AG09309 (cell line): ENCODE measurements around the gene C7orf57.
"Not testable (repeated sequence)": the region's sequence is repeated elsewhere in the genome, so short reads cannot be mapped to it uniquely, and the experiment has no call there.

ENCODE experiments used
- DNase-seq: peaks from one replicate; pipeline ENCODE4 v3.0.0-alpha.2; 2010; ENCODE audit warnings: low read depth
- H3K4me3 ChIP-seq: 2 replicates; pipeline ENCODE4 v1.5.1; 2011; ENCODE audit warnings: mild to moderate bottlenecking, low read depth, low read length, moderate library complexity; ENCODE audit not compliant: control insufficient read depth
- CTCF ChIP-seq: IDR thresholded peaks from 2 replicates; pipeline ENCODE4 v1.5.1; 2011; ENCODE audit warnings: mild to moderate bottlenecking, low read depth, low read length, inconsistent platforms; ENCODE audit not compliant: insufficient read depth, control insufficient read depth; ENCODE audit errors: missing control alignments

Gene C7orf57

GRCh38 chr7:48035301-48035966 lies at the start of gene C7orf57:
Gene C7orf57 (plus strand): TSS chr7:48035543. CDS start chr7:48036309, 766 bp downstream.
- no peak for DNase-seq
- H3K4me3 ChIP-seq, result peak within 1 kb of the TSS; percentile 56
- TF ChIP-seq CTCF, result peak; percentile 28

DNA sequence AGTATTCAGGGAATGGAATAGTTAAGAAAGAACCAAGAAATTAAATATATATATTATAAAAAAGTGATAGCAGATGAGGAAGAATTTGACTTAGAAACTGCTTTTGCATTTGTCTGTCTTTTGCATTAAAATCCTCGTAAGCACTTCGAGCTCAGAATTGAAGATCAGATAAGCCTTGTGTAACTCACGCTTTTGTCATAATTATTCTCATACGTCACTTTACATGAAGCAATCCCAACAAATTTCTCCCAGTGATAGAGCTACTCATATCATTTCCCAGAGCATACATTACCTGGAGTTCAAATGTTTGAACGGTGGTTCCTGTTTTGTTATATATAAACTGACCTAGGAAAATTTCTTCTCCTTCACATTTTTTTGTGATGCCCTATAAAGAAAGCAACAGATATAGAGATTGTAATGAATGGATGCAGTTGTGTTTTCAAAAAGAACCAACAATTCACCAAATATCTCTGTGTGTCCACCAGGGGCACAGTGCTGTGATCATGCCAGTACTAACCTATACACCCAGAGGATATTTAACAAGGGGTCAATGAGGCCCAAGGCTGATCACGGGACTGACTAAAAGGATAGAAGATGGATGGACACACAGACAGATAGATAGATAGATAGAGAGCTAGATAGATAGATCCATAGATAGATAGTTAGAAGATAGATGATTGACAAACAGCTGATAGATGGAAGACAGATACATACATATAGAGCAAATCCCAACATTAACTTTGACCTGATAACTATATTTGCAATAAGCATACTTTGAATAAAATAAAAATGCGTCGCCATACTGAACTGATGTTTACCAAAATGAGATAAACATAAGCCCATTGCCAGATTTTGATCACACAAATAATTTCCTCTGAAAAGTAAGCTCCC lies 46.6 kb upstream of the C7orf57 start:
- no peak overlapping the region for H3K4me3 ChIP-seq
- peak; percentile 52 for TF ChIP-seq CTCF
- no peak for DNase-seq

- DNase-seq, H3K4me3 ChIP-seq: not testable (repeated sequence)
Observed at GRCh38 chr7:47989607-47990400, 45.5 kb upstream of the C7orf57 start.

DNA sequence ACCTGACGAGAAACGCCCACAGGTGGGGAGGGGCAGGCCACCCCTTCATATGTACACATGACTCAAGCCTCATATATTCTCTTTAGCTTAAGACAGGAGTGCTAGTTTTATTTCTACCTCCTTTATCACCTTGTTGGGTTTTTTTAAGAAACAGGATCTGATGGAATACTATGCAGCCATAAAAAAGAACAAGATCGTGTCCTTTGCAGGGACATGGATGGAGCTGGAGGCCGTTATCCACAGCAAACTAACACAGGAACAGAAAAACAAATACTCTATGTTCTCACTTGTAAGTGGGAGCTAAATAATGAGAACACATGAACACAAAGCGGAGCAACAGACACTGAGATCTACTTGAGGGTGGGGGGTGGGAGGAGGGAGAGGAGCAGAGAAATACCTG lies 44.8 kb upstream of the C7orf57 start:
- H3K4me3 ChIP-seq, result no peak overlapping the region
- TF ChIP-seq CTCF, result no peak
- DNase-seq, result no peak

DNA sequence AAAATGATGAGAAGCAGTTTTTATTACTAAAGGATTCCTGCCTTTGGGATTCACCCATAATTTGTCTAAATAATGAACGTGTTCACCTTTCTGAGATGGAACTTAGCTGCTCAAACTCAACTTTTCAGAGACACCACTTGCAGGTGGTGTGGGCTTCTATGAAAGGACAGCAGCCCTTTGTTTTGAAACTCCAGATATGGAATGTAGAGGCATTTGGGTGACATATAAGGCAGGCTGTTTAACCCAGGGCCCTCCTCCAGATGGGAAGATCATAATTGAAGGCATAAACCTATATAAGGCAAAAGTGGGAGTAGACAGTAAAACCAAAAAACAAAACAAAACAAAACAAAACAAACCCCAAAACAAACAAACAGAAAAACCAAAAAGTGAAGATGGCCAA lies 44.1 kb upstream of the C7orf57 start:
- no peak for DNase-seq
- no peak overlapping the region for H3K4me3 ChIP-seq
- TF ChIP-seq CTCF, result no peak

GRCh38 chr7:47991741-47992311 lies 43.5 kb upstream of the C7orf57 start:
- no peak for DNase-seq
- peak; percentile 81 for TF ChIP-seq CTCF
- peak overlapping the region; percentile 55 for H3K4me3 ChIP-seq
